ENCODE results near the gene ANKS1B. TPM values are rescaled to one million over a fixed set of nuclear protein-coding genes. Genes with fewer than 3 reads are reported as not detected.

The ANKS1B gene
- total RNA-seq, 4 donors from 2014 or later: 16.6 to 62.6 (median 40.2) TPM

GRCh38 chr12:99108924-99109323 is 875.8 kb downstream of the ANKS1B start:
- TF ChIP-seq POLR2A (IDR thresholded peaks at IDR 0.05) (no peak), CTCF (IDR thresholded peaks at IDR 0.05) (no peak)
- DNase-seq: no peak
- intact Hi-C loops (cut with DNase I; ENCODE audit: low total_unique reads): no loop called here

GRCh38 chr12:99099786-99100185 is 885.0 kb downstream of the ANKS1B start:
- no peak for DNase-seq
- no peaks in the 10 kb centered on the region for H3K9me3 ChIP-seq
- intact Hi-C loops (cut with DNase I; ENCODE audit: low total_unique reads): no loop called here
- H3K36me3 ChIP-seq: no peaks in the 10 kb centered on the region
- no peaks in the 10 kb centered on the region for H3K27me3 ChIP-seq
- TF ChIP-seq POLR2A (IDR thresholded peaks at IDR 0.05) (no peak), CTCF (IDR thresholded peaks at IDR 0.05) (no peak)
- no peak overlapping the region for H3K4me3 ChIP-seq
- H3K4me1 ChIP-seq: no peaks in the 10 kb centered on the region
- no peak overlapping the region for H3K27ac ChIP-seq

More at GRCh38 chr12:99108924-99109323, 875.8 kb downstream of the ANKS1B start:
- no peak overlapping the region for H3K27ac ChIP-seq
- no peaks in the 10 kb centered on the region for H3K36me3 ChIP-seq
- no peaks in the 10 kb centered on the region for H3K4me1 ChIP-seq
- no peaks in the 10 kb centered on the region for H3K27me3 ChIP-seq
- H3K4me3 ChIP-seq: no peak overlapping the region
- H3K9me3 ChIP-seq: no peaks in the 10 kb centered on the region

GRCh38 chr12:99097171-99097570 is 887.6 kb downstream of the ANKS1B start:
- Histone ChIP-seq H3K36me3 (no peaks in the 10 kb centered on the region), H3K27me3 (no peaks in the 10 kb centered on the region), H3K4me3 (no peak overlapping the region), H3K4me1 (no peaks in the 10 kb centered on the region), H3K27ac (no peak overlapping the region), H3K9me3 (no peaks in the 10 kb centered on the region)
- intact Hi-C loops (cut with DNase I; ENCODE audit: low total_unique reads): no loop called here
- TF ChIP-seq CTCF (IDR thresholded peaks at IDR 0.05) (no peak), POLR2A (IDR thresholded peaks at IDR 0.05) (no peak)
- DNase-seq: no peak

GRCh38 chr12:99093166-99093565 is 891.6 kb downstream of the ANKS1B start:
- Histone ChIP-seq H3K27me3 (no peaks in the 10 kb centered on the region), H3K4me1 (no peaks in the 10 kb centered on the region), H3K4me3 (no peak overlapping the region), H3K27ac (no peak overlapping the region), H3K36me3 (no peaks in the 10 kb centered on the region), H3K9me3 (no peaks in the 10 kb centered on the region)
- TF ChIP-seq POLR2A (IDR thresholded peaks at IDR 0.05) (no peak), CTCF (IDR thresholded peaks at IDR 0.05) (no peak)
- no peak for DNase-seq
- intact Hi-C loops (cut with DNase I; ENCODE audit: low total_unique reads): no loop called here

- no peak for TF ChIP-seq CTCF (IDR thresholded peaks at IDR 0.05)
- no peak for TF ChIP-seq POLR2A (IDR thresholded peaks at IDR 0.05)
- Histone ChIP-seq H3K27ac (no peak overlapping the region), H3K4me3 (no peak overlapping the region), H3K9me3 (no peaks in the 10 kb centered on the region), H3K27me3 (no peaks in the 10 kb centered on the region), H3K36me3 (no peaks in the 10 kb centered on the region), H3K4me1 (no peaks in the 10 kb centered on the region)
- intact Hi-C loops (cut with DNase I; ENCODE audit: low total_unique reads): no loop called here
- DNase-seq: no peak
Measured at GRCh38 chr12:99092100-99092851, 892.5 kb downstream of the ANKS1B start.
